HG03558 (cell line): Measurements from ENCODE around the gene CRYBG3.

Source experiments
- ATAC-seq: cut with Tn5 transposase; IDR thresholded peaks from one replicate; pipeline ENCODE4 v1.9.1; 2021; ENCODE audit warnings: moderate number of reproducible peaks; ENCODE audit not compliant: unreplicated experiment; ENCODE audit errors: extremely low read depth

Gene CRYBG3

GRCh38 chr3:97937205-97937604 lies 115.4 kb downstream of the CRYBG3 start:
- ATAC-seq = no peak

GRCh38 chr3:97938444-97938843 lies 116.6 kb downstream of the CRYBG3 start:
- ATAC-seq = no peak

GRCh38 chr3:97939401-97939800 lies 117.6 kb downstream of the CRYBG3 start:
- no peak for ATAC-seq

- no peak for ATAC-seq
Measured at GRCh38 chr3:97940034-97940433, 118.2 kb downstream of the CRYBG3 start.

- ATAC-seq = no peak
Measured at GRCh38 chr3:97942801-97943546, 121.2 kb downstream of the CRYBG3 start.

GRCh38 chr3:97948351-97949109 lies 126.7 kb downstream of the CRYBG3 start:
- no peak for ATAC-seq

GRCh38 chr3:97949110-97949485 lies 127.3 kb downstream of the CRYBG3 start:
- no peak for ATAC-seq

GRCh38 chr3:97949743-97950142 lies 127.9 kb downstream of the CRYBG3 start:
- no peak for ATAC-seq

GRCh38 chr3:97950360-97950759 lies 128.5 kb downstream of the CRYBG3 start:
- ATAC-seq = no peak

- ATAC-seq = no peak
Measured at GRCh38 chr3:97952280-97952679, 130.5 kb downstream of the CRYBG3 start.

GRCh38 chr3:97952872-97953271 lies 131.1 kb downstream of the CRYBG3 start:
- ATAC-seq = no peak

- ATAC-seq = no peak
Measured at GRCh38 chr3:97954228-97954827, 132.5 kb downstream of the CRYBG3 start.

- ATAC-seq = no peak
Measured at GRCh38 chr3:97956051-97956450, 134.2 kb downstream of the CRYBG3 start.

- ATAC-seq = no peak
Measured at GRCh38 chr3:97957617-97958311, 136.0 kb downstream of the CRYBG3 start.

- ATAC-seq = no peak
Measured at GRCh38 chr3:97958396-97958795, 136.6 kb downstream of the CRYBG3 start.

- no peak for ATAC-seq
Measured at GRCh38 chr3:97958796-97959195, 137.0 kb downstream of the CRYBG3 start.

GRCh38 chr3:97959872-97960271 lies 138.1 kb downstream of the CRYBG3 start:
- ATAC-seq = no peak

- no peak for ATAC-seq
Measured at GRCh38 chr3:97960551-97960950, 138.7 kb downstream of the CRYBG3 start.

- ATAC-seq = no peak
Measured at GRCh38 chr3:97960993-97961766, 139.4 kb downstream of the CRYBG3 start.

GRCh38 chr3:97967966-97968365 lies 146.2 kb downstream of the CRYBG3 start:
- no peak for ATAC-seq
